HepG2 (cell line): ENCODE data around the gene CARD19. TPM values are rescaled to one million over a fixed set of nuclear protein-coding genes. Genes with fewer than 3 reads are reported as not detected.

Experiments used
- ARNTL ChIP-seq: sonication (generic); formaldehyde crosslinking; IDR thresholded peaks from 2 replicates; pipeline ENCODE4 v1.4.0; 2020; ENCODE audit warnings: mild to moderate bottlenecking, missing genetic modification reagents
- KLF9 ChIP-seq: IDR thresholded peaks from 2 replicates; pipeline ENCODE4 v1.6.1; 2016; ENCODE audit warnings: low read depth
- NCOA2 ChIP-seq: sonication (generic); formaldehyde crosslinking; IDR thresholded peaks from 2 replicates; pipeline ENCODE4 v1.8.0; 2022; ENCODE audit warnings: inconsistent platforms
- RAD51 ChIP-seq: fragments of 450-650 bp; IDR thresholded peaks from 2 replicates; pipeline ENCODE4 v1.6.1; 2016; ENCODE audit warnings: borderline replicate concordance
- SMAD1 ChIP-seq: sonication (generic); formaldehyde crosslinking; IDR thresholded peaks from 2 replicates; pipeline ENCODE4 v1.4.0; 2020; ENCODE audit warnings: missing genetic modification reagents, low read depth, mild to moderate bottlenecking, borderline replicate concordance
- ZNF329 ChIP-seq: sonication (generic); formaldehyde crosslinking; IDR thresholded peaks from 2 replicates; pipeline ENCODE4 v1.9.0; 2021; ENCODE audit warnings: low read depth, mild to moderate bottlenecking, missing genetic modification reagents
- ZNF343 ChIP-seq: sonication (generic); formaldehyde crosslinking; IDR thresholded peaks from 2 replicates; pipeline ENCODE4 v1.4.0; 2020; ENCODE audit warnings: mild to moderate bottlenecking, missing genetic modification reagents
- polyA plus RNA-seq, 8 experiments: library from polyadenylated mRNA; depleted of rRNA in 3 of 8; stranded (reverse) in 7 of 8; unstranded in 1 of 8; fragments of >200 nt; fragmentation: Illumina TruSeq in 4 of 8; extraction: Trizol in 4 of 8; gene quantifications; 2 replicates each; pipeline versions ENCODE4 v1.2.1 to v1.2.3, GENCODE V29; 2011 to 2016; ENCODE audit warnings: low read depth in 4 of 8, missing spikeins in 1 of 8, mixed read lengths in 1 of 8; ENCODE audit not compliant: insufficient read depth in 1 of 8
- total RNA-seq, 5 experiments: library from RNA; depleted of rRNA; stranded (reverse); fragments of >200 nt; fragmentation: Illumina TruSeq; extraction: Trizol; gene quantifications; 2 replicates each; pipeline ENCODE4 v1.2.3, GENCODE V29; 2016; ENCODE audit warnings: low read depth in 1 of 5
- TF ChIP-seq, protein P1 (sequence below): sonication (generic); formaldehyde crosslinking; IDR thresholded peaks from 2 replicates; pipeline ENCODE4 v1.9.0; 2022; ENCODE audit warnings: missing genetic modification reagents, mild to moderate bottlenecking, borderline replicate concordance
- TF ChIP-seq, protein P2 (sequence below): sonication (generic); formaldehyde crosslinking; IDR thresholded peaks from 2 replicates; pipeline ENCODE4 v1.5.1; 2020; ENCODE audit warnings: mild to moderate bottlenecking, missing genetic modification reagents, borderline replicate concordance
- TF ChIP-seq, protein P3 (sequence below): IDR thresholded peaks from 2 replicates; pipeline ENCODE4 v1.6.1; 2016; ENCODE audit warnings: missing compliant biosample characterization, missing genetic modification reagents, borderline replicate concordance
- TF ChIP-seq, protein P4 (sequence below): sonication (generic); formaldehyde crosslinking; IDR thresholded peaks from 2 replicates; pipeline ENCODE4 v1.8.1; 2023; ENCODE audit warnings: mild to moderate bottlenecking, moderate library complexity, missing genetic modification reagents
- TF ChIP-seq, protein P5 (sequence below): IDR thresholded peaks from 2 replicates; pipeline ENCODE4 v1.6.1; 2016; ENCODE audit warnings: low read depth
- TF ChIP-seq, protein P6 (sequence below): sonication (generic); formaldehyde crosslinking; IDR thresholded peaks from 2 replicates; pipeline ENCODE4 v1.9.0; 2021; ENCODE audit warnings: missing genetic modification reagents, mild to moderate bottlenecking, borderline replicate concordance
- TF ChIP-seq, protein P7 (sequence below): sonication (generic); formaldehyde crosslinking; IDR thresholded peaks from 2 replicates; pipeline ENCODE4 v1.8.0; 2022; ENCODE audit warnings: mild to moderate bottlenecking, missing genetic modification reagents, moderate library complexity

The CARD19 gene
- total and polyA plus RNA-seq, 2 of the 13 experiments (the other 11 are each of a cell fraction or from before 2014, with no cell fraction given): 18.4 to 47.2 TPM

DNA sequence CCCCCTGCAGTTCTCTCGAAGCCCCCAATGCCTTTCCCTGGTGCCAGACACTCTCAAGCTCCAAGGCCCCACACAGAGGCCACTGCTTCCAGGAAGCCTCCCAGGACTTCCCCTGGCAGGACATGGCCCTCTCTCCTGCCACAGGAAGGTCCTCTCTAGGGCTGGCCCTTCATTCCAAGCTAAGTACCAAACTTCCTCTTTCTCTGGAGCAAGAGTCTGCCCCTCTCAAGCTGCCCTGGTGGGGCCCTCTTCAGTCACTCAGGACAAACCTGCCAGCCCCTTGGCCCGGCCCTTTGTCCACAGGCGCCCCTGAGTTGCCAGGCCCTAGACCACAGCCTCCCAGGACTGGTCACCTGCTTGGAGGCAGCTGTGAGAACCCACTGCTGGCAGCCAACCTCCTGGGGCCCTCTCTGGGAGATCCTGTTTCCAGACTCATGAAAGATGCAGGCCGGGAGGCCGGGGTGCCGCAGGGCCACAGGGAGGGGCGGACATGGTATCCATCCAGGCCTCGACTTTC is 31.4 kb downstream of the CARD19 start (continued):
- TF ChIP-seq, protein P1, sequence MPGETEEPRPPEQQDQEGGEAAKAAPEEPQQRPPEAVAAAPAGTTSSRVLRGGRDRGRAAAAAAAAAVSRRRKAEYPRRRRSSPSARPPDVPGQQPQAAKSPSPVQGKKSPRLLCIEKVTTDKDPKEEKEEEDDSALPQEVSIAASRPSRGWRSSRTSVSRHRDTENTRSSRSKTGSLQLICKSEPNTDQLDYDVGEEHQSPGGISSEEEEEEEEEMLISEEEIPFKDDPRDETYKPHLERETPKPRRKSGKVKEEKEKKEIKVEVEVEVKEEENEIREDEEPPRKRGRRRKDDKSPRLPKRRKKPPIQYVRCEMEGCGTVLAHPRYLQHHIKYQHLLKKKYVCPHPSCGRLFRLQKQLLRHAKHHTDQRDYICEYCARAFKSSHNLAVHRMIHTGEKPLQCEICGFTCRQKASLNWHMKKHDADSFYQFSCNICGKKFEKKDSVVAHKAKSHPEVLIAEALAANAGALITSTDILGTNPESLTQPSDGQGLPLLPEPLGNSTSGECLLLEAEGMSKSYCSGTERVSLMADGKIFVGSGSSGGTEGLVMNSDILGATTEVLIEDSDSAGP (CRISPR knock-in tag): no peak
- TF ChIP-seq SMAD1 (CRISPR knock-in tag) (no peak), NCOA2 (CRISPR knock-in tag) (no peak), RAD51 (no peak), ZNF343 (no peak), ZNF329 (CRISPR knock-in tag) (no peak), ARNTL (CRISPR knock-in tag) (no peak), KLF9 (CRISPR knock-in tag) (no peak)
- TF ChIP-seq, protein P2, sequence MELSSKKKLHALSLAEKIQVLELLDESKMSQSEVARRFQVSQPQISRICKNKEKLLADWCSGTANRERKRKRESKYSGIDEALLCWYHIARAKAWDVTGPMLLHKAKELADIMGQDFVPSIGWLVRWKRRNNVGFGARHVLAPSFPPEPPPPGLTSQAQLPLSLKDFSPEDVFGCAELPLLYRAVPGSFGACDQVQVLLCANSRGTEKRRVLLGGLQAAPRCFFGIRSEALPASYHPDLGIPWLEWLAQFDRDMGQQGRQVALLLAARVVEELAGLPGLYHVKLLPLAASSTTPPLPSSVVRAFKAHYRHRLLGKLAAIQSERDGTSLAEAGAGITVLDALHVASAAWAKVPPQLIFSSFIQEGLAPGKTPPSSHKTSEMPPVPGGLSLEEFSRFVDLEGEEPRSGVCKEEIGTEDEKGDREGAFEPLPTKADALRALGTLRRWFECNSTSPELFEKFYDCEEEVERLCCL (CRISPR knock-in tag): no peak
- TF ChIP-seq, protein P3, sequence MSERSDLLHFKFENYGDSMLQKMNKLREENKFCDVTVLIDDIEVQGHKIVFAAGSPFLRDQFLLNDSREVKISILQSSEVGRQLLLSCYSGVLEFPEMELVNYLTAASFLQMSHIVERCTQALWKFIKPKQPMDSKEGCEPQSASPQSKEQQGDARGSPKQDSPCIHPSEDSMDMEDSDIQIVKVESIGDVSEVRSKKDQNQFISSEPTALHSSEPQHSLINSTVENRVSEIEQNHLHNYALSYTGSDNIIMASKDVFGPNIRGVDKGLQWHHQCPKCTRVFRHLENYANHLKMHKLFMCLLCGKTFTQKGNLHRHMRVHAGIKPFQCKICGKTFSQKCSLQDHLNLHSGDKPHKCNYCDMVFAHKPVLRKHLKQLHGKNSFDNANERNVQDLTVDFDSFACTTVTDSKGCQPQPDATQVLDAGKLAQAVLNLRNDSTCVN (CRISPR knock-in tag): no peak
- TF ChIP-seq, protein P4, sequence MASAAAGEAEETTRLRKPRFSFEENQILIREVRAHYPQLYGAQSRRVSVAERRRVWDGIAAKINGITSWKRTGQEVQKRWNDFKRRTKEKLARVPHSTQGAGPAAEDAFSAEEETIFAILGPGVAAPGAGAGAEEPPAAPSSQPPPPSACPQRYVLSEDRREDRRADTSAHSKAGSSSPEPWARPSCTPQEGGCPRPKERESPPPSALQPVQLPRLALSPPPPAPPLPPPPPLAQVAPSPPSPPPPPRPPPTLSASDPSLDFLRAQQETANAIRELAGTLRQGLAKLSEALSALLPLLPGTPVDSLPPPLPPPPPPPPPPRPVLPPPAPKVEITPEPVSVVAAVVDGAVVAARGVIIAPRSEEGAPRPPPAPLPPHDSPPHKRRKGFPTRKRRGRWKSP (CRISPR knock-in tag): no peak
- TF ChIP-seq, protein P5, sequence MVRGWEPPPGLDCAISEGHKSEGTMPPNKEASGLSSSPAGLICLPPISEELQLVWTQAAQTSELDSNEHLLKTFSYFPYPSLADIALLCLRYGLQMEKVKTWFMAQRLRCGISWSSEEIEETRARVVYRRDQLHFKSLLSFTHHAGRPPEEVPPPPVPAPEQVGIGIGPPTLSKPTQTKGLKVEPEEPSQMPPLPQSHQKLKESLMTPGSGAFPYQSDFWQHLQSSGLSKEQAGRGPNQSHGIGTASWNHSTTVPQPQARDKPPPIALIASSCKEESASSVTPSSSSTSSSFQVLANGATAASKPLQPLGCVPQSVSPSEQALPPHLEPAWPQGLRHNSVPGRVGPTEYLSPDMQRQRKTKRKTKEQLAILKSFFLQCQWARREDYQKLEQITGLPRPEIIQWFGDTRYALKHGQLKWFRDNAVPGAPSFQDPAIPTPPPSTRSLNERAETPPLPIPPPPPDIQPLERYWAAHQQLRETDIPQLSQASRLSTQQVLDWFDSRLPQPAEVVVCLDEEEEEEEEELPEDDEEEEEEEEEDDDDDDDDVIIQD (CRISPR knock-in tag): no peak
- TF ChIP-seq, protein P6, sequence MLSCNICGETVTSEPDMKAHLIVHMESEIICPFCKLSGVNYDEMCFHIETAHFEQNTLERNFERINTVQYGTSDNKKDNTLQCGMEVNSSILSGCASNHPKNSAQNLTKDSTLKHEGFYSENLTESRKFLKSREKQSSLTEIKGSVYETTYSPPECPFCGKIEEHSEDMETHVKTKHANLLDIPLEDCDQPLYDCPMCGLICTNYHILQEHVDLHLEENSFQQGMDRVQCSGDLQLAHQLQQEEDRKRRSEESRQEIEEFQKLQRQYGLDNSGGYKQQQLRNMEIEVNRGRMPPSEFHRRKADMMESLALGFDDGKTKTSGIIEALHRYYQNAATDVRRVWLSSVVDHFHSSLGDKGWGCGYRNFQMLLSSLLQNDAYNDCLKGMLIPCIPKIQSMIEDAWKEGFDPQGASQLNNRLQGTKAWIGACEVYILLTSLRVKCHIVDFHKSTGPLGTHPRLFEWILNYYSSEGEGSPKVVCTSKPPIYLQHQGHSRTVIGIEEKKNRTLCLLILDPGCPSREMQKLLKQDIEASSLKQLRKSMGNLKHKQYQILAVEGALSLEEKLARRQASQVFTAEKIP (CRISPR knock-in tag): no peak
- TF ChIP-seq, protein P7, sequence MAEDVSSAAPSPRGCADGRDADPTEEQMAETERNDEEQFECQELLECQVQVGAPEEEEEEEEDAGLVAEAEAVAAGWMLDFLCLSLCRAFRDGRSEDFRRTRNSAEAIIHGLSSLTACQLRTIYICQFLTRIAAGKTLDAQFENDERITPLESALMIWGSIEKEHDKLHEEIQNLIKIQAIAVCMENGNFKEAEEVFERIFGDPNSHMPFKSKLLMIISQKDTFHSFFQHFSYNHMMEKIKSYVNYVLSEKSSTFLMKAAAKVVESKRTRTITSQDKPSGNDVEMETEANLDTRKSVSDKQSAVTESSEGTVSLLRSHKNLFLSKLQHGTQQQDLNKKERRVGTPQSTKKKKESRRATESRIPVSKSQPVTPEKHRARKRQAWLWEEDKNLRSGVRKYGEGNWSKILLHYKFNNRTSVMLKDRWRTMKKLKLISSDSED (CRISPR knock-in tag): no peak
